ENCODE measurements around the gene KRI1.
"Not testable (repeated sequence)": the region's sequence is repeated elsewhere in the genome, so short reads cannot be mapped to it uniquely, and the experiment has no call there.

KRI1 gene

DNA sequence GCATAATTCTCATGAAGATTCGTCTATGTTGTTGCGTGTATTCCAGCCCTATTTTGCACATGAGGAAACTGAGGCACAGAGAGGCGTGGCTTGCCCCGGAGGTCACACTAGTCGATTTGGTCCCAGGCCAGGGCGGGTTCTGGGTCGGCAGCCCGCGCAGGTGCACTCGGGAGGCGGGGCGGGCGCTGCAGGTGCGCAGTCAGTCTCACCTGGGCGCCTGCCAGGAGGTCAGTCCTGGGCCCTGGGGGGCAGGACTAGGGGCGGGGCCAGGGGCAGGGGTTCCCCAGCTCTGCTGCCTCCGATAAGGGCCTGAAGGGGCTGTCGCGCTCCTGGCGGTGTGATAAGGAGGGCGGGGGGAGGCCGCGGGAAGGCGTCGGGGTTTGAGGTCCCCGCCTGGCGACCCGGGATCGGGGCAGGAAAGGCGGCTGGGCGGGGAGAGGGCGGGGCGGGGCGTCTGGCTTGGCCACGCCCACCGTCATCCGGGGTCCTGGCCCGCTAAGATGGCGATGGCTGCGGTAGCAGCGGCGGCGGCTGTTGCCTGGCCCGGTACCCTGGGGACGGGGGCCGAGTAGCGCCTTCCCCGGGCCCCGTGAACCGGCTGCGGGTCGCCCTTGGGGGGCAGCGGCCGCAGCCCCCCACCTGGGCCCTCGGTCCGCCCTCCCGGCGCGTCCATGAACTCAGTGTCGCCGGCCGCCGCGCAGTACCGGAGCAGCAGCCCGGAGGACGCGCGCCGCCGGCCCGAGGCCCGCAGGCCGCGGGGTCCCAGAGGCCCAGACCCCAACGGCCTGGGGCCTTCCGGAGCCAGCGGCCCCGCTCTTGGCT is 22.2 kb downstream of the KRI1 start, which contains the start of gene ATG4D:
Gene ATG4D, plus strand, starts transcription at position 485 of the 822 bp plus-strand sequence. Its CDS starts 187 bp downstream, at position 672.
- Histone ChIP-seq H4K20me1 (ENCODE audit: insufficient read depth, low read length) (no peaks in the 10 kb centered on the region), H3K79me2 (ENCODE audit: low read length) (peaks cover 33% of the 10 kb centered on the region), H3K36me3 (replicated peaks; ENCODE audit: insufficient read depth, low read length) (no peaks in the 10 kb centered on the region), H2AFZ (ENCODE audit: low read length) (peak within 1 kb of the TSS; percentile 77), H3K9me2 (replicated peaks; ENCODE audit: insufficient read depth, low read length) (no peaks in the 10 kb centered on the region), H3K4me2 (ENCODE audit: low read depth, low read length) (peak within 1 kb of the TSS; percentile 95), H3K9ac (ENCODE audit: low read length) (peak within 1 kb of the TSS; percentile 95), H3K27ac (ENCODE audit: low read length) (peak within 1 kb of the TSS; percentile 56; the same call in 1 of the 2 replicates), H3F3A (ENCODE audit: insufficient read depth, low read length) (no peaks in the 10 kb centered on the region), H3K9me3 (replicated peaks; ENCODE audit: insufficient read depth, low read length) (no peaks in the 10 kb centered on the region), H3K4me1 (ENCODE audit: low read length) (peaks cover 10% of the 10 kb centered on the region), H3K4me3 (ENCODE audit: low read length) (peak within 1 kb of the TSS; percentile 97), H3K27me3 (replicated peaks; ENCODE audit: insufficient read depth, low read length) (peaks cover 10% of the 10 kb centered on the region)
- no peak for TF ChIP-seq EZH2 (optimal IDR thresholded peaks at IDR 0.05; ENCODE audit: low read depth, low read length)
- TF ChIP-seq EZH2phosphoT487 (IDR thresholded peaks at IDR 0.05; ENCODE audit: low read length) = no peak
- TF ChIP-seq, protein P1, sequence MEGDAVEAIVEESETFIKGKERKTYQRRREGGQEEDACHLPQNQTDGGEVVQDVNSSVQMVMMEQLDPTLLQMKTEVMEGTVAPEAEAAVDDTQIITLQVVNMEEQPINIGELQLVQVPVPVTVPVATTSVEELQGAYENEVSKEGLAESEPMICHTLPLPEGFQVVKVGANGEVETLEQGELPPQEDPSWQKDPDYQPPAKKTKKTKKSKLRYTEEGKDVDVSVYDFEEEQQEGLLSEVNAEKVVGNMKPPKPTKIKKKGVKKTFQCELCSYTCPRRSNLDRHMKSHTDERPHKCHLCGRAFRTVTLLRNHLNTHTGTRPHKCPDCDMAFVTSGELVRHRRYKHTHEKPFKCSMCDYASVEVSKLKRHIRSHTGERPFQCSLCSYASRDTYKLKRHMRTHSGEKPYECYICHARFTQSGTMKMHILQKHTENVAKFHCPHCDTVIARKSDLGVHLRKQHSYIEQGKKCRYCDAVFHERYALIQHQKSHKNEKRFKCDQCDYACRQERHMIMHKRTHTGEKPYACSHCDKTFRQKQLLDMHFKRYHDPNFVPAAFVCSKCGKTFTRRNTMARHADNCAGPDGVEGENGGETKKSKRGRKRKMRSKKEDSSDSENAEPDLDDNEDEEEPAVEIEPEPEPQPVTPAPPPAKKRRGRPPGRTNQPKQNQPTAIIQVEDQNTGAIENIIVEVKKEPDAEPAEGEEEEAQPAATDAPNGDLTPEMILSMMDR (IDR thresholded peaks at IDR 0.05; ENCODE audit: low read length) = no peak
- peak; percentile 90 for DNase-seq

DNA sequence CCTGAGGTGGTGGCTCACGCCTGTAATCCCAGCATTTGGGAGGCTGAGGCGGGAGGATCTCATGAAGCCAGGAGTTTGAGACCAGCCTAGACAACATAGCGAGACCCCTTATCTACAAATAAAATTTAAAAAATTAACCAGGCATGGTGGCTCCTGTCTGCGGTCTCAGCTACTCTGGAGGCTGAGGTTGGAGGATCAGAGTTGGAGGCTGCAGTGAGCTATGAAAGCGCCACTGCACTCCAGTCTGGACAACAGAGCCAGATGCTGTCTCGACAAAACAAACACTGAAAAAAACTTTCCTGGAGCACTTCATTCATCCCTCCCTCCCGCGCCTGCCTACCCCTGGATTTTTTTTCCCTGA is 22.8 kb downstream of the KRI1 start:
- no peak for DNase-seq
- no peaks in the 10 kb centered on the region for H3K9me3 ChIP-seq (replicated peaks; ENCODE audit: insufficient read depth, low read length)
- H2AFZ ChIP-seq (ENCODE audit: low read length) = peak overlapping the region; percentile 77
- H3K27ac ChIP-seq (ENCODE audit: low read length) = no peak overlapping the region
- no peaks in the 10 kb centered on the region for H3K36me3 ChIP-seq (replicated peaks; ENCODE audit: insufficient read depth, low read length)
- H3F3A ChIP-seq (ENCODE audit: insufficient read depth, low read length) = no peaks in the 10 kb centered on the region
- peak overlapping the region; percentile 97 for H3K4me3 ChIP-seq (ENCODE audit: low read length)
- H3K79me2 ChIP-seq (ENCODE audit: low read length) = peaks cover 32% of the 10 kb centered on the region
- no peaks in the 10 kb centered on the region for H3K9me2 ChIP-seq (replicated peaks; ENCODE audit: insufficient read depth, low read length)
- H3K9ac ChIP-seq (ENCODE audit: low read length) = peak overlapping the region; percentile 95; the same call in 1 of the 2 replicates
- H3K4me2 ChIP-seq (ENCODE audit: low read depth, low read length) = peak overlapping the region; percentile 94
- H3K4me1 ChIP-seq (ENCODE audit: low read length) = peaks cover 10% of the 10 kb centered on the region
- TF ChIP-seq, protein P1 (IDR thresholded peaks at IDR 0.05; ENCODE audit: low read length) = no peak
- TF ChIP-seq EZH2 (optimal IDR thresholded peaks at IDR 0.05; ENCODE audit: low read depth, low read length) (no peak), EZH2phosphoT487 (IDR thresholded peaks at IDR 0.05; ENCODE audit: low read length) (no peak)
- peaks cover 16% of the 10 kb centered on the region for H3K27me3 ChIP-seq (replicated peaks; ENCODE audit: insufficient read depth, low read length)
- H4K20me1 ChIP-seq (ENCODE audit: insufficient read depth, low read length) = no peaks in the 10 kb centered on the region

DNA sequence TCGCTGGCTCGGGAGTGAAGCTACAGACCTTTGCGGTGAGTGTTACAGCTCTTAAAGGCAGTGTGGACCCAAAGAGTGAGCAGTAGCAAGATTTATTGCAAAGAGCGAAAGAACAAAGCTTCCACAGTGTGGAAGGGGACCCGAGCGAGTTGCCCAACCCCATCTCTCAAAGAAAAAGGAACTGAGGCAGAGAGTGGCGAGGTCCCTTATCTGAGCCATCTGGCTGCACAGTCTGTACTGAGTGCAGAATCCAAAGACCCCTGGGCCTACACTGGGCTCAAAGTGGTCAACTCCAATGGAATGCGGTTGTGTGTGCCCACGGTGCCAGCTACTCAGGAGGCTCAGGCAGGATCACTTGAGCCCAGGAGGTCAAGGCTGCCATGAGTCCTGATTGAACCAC is 26.8 kb downstream of the KRI1 start:
- peaks cover 17% of the 10 kb centered on the region for H3K27me3 ChIP-seq (replicated peaks; ENCODE audit: insufficient read depth, low read length)
- DNase-seq; H4K20me1 ChIP-seq (ENCODE audit: insufficient read depth, low read length); H3K79me2 ChIP-seq (ENCODE audit: low read length); H3K9me3 ChIP-seq (replicated peaks; ENCODE audit: insufficient read depth, low read length); H3K27ac ChIP-seq (ENCODE audit: low read length); H3K36me3 ChIP-seq (replicated peaks; ENCODE audit: insufficient read depth, low read length); H3F3A ChIP-seq (ENCODE audit: insufficient read depth, low read length); H3K9ac ChIP-seq (ENCODE audit: low read length); H3K4me3 ChIP-seq (ENCODE audit: low read length); H3K4me1 ChIP-seq (ENCODE audit: low read length); H3K9me2 ChIP-seq (replicated peaks; ENCODE audit: insufficient read depth, low read length); H2AFZ ChIP-seq (ENCODE audit: low read length); H3K4me2 ChIP-seq (ENCODE audit: low read depth, low read length): not testable (repeated sequence)

All from MM.1S (cell line).